Measurements from ENCODE around the gene NUP93. TPM values are rescaled to one million over a fixed set of nuclear protein-coding genes. Genes with fewer than 3 reads are reported as not detected.

Gene NUP93
- total and polyA plus RNA-seq, 4 donors, result 27.4 to 59.9 (median 51.2) TPM

- Histone ChIP-seq H3K27me3 (ENCODE audit: control insufficient read depth in 3 of 3, insufficient read depth in 3 of 3, low read length in 2 of 3) (no peaks in the 10 kb centered on the region), H3K4me1 (ENCODE audit: control insufficient read depth in 5 of 5, insufficient read depth in 5 of 5, low read length in 5 of 5) (peaks cover 0 to 15% (median 2%) of the 10 kb centered on the region in 5 donors), H3K9ac (ENCODE audit: insufficient read depth in 1 of 2, low read length in 2 of 2) (no peak overlapping the region), H3K9me3 (ENCODE audit: control insufficient read depth in 4 of 4, insufficient read depth in 3 of 4, low read length in 3 of 4) (no peaks in the 10 kb centered on the region), H3K27ac (ENCODE audit: low read depth in 1 of 2, low read length in 1 of 2) (no peak overlapping the region), H3K36me3 (ENCODE audit: control insufficient read depth in 4 of 4, insufficient read depth in 4 of 4, low read length in 4 of 4) (peaks cover 0 to 2% (median 0%) of the 10 kb centered on the region in 4 donors), H3K4me3 (no peak overlapping the region)
- ATAC-seq (ENCODE audit: insufficient read depth, low FRiP score), result no peak
- no peak for DNase-seq
- 97% methylated on average over 7 of the region's 7 CpGs for WGBS, 2 donors
- TF ChIP-seq CTCF (IDR thresholded peaks at IDR 0.05; ENCODE audit: control extremely low read depth, extremely low read depth), result no peak
These were observed 43.2 kb upstream of the NUP93 start for GRCh38 chr16:56686758-56687157.

- no peaks in the 10 kb centered on the region for H3K27me3 ChIP-seq (ENCODE audit: control insufficient read depth in 3 of 3, insufficient read depth in 3 of 3, low read length in 2 of 3)
- DNase-seq (no peak), ATAC-seq (ENCODE audit: insufficient read depth, low FRiP score) (no peak)
- TF ChIP-seq CTCF (IDR thresholded peaks at IDR 0.05; ENCODE audit: control extremely low read depth, extremely low read depth), result no peak
- no peaks in the 10 kb centered on the region for H3K9me3 ChIP-seq (ENCODE audit: control insufficient read depth in 4 of 4, insufficient read depth in 3 of 4, low read length in 3 of 4)
- 48 to 63% methylated on average over 1 of the region's 1 CpG for WGBS, 2 donors
- peaks cover 0 to 9% (median 0%) of the 10 kb centered on the region in 5 donors for H3K4me1 ChIP-seq (ENCODE audit: control insufficient read depth in 5 of 5, insufficient read depth in 5 of 5, low read length in 5 of 5)
- H3K4me3 ChIP-seq, result no peak overlapping the region
- H3K9ac ChIP-seq (ENCODE audit: insufficient read depth in 1 of 2, low read length in 2 of 2), result no peak overlapping the region
- no peak overlapping the region for H3K27ac ChIP-seq (ENCODE audit: low read depth in 1 of 2, low read length in 1 of 2)
- peaks cover 0 to 2% (median 0%) of the 10 kb centered on the region in 4 donors for H3K36me3 ChIP-seq (ENCODE audit: control insufficient read depth in 4 of 4, insufficient read depth in 4 of 4, low read length in 4 of 4)
These were observed 41.2 kb upstream of the NUP93 start for GRCh38 chr16:56688762-56689161.

DNA sequence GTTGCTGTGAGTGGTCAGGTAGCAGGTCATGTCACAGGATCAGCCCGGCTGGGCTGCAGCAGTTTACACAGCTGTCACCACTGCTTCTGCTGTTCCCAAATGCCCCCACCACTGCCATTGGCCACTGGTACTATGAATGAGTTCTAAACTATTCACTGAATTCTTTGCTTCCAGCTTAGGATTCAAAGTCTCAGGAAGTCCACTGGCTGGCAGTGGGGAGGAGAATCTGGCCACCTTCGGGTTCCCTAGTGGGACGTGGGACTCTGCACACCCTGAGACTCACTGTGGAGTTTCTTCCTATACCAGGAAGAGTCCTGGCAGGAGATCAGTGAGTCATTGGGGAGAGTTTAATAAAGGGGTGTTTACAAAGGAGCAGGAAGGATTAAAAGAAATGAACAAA lies 40.8 kb upstream of the NUP93 start:
- Histone ChIP-seq H3K36me3 (ENCODE audit: control insufficient read depth in 4 of 4, insufficient read depth in 4 of 4, low read length in 4 of 4) (peaks cover 0 to under 1% (median 0%) of the 10 kb centered on the region in 4 donors), H3K27ac (ENCODE audit: low read depth in 1 of 2, low read length in 1 of 2) (no peak overlapping the region), H3K27me3 (ENCODE audit: control insufficient read depth in 3 of 3, insufficient read depth in 3 of 3, low read length in 2 of 3) (no peaks in the 10 kb centered on the region), H3K4me3 (no peak overlapping the region), H3K9me3 (ENCODE audit: control insufficient read depth in 4 of 4, insufficient read depth in 3 of 4, low read length in 3 of 4) (no peaks in the 10 kb centered on the region), H3K9ac (ENCODE audit: insufficient read depth in 1 of 2, low read length in 2 of 2) (no peak overlapping the region), H3K4me1 (ENCODE audit: control insufficient read depth in 5 of 5, insufficient read depth in 5 of 5, low read length in 5 of 5) (peaks cover 0 to 7% (median 0%) of the 10 kb centered on the region in 5 donors)
- WGBS, 2 donors, result 70 to 73% methylated on average over 3 of the region's 3 CpGs
- DNase-seq (no peak), ATAC-seq (ENCODE audit: insufficient read depth, low FRiP score) (no peak)
- TF ChIP-seq CTCF (IDR thresholded peaks at IDR 0.05; ENCODE audit: control extremely low read depth, extremely low read depth), result no peak
